Kidney capillary endothelial cell (primary cell): ENCODE data around the gene POTEM.
"Not testable (repeated sequence)": the region's sequence is repeated elsewhere in the genome, so short reads cannot be mapped to it uniquely, and the experiment has no call there.

Experiments
- DNase-seq: peaks from one replicate; pipeline ENCODE4 v3.0.0-alpha.2; 2018; ENCODE audit warnings: low spot score

Gene POTEM

GRCh38 chr14:19038060-19038664 is 70.9 kb downstream of the POTEM start:
- not testable (repeated sequence) for DNase-seq

GRCh38 chr14:19038785-19039184 is 71.6 kb downstream of the POTEM start:
- not testable (repeated sequence) for DNase-seq

GRCh38 chr14:19043384-19043783 is 76.2 kb downstream of the POTEM start:
- not testable (repeated sequence) for DNase-seq
